GM04503 (cell line): ENCODE measurements around the gene TH.
"Not testable (repeated sequence)": the region's sequence is repeated elsewhere in the genome, so short reads cannot be mapped to it uniquely, and the experiment has no call there.

Source experiments
- DNase-seq: peaks from one replicate; pipeline ENCODE4 v3.0.0-alpha.2; 2012; ENCODE audit warnings: low read depth

The TH gene

GRCh38 chr11:2195756-2196088, 24.1 kb upstream of the TH start:
- no peak for DNase-seq

GRCh38 chr11:2194877-2195755, 23.5 kb upstream of the TH start:
- DNase-seq = no peak

DNA sequence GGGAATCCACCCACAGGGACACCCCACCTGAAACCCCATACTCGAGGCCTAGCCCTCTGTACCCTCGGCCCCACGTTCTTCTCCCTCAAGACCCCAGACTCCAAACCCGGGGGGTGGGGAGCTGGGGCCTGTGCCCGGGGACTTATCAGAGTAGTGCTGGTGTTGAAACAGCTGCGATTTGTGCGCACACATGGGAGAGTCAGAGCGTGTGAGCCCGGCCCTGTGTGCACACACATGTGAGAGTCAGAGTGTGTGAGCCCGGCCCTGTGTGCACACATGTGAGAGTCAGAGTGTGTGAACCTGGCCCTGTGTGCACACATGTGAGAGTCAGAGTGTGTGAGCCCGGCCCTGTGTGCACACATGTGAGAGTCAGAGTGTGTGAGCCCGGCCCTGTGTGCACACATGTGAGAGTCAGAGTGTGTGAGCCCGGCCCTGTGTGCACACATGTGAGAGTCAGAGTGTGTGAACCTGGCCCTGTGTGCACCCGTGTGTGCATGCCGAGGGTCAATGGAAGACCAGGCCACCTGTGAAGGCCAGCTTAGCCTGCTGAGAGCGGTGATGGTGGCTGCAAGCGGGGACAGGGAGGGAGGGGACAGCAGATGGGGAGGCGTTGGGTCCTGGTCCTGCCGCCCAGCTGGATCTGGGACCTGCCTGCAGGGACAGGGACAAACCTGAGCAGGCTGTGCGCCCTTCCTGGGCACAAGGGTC, 22.4 kb upstream of the TH start:
- DNase-seq = not testable (repeated sequence)

DNA sequence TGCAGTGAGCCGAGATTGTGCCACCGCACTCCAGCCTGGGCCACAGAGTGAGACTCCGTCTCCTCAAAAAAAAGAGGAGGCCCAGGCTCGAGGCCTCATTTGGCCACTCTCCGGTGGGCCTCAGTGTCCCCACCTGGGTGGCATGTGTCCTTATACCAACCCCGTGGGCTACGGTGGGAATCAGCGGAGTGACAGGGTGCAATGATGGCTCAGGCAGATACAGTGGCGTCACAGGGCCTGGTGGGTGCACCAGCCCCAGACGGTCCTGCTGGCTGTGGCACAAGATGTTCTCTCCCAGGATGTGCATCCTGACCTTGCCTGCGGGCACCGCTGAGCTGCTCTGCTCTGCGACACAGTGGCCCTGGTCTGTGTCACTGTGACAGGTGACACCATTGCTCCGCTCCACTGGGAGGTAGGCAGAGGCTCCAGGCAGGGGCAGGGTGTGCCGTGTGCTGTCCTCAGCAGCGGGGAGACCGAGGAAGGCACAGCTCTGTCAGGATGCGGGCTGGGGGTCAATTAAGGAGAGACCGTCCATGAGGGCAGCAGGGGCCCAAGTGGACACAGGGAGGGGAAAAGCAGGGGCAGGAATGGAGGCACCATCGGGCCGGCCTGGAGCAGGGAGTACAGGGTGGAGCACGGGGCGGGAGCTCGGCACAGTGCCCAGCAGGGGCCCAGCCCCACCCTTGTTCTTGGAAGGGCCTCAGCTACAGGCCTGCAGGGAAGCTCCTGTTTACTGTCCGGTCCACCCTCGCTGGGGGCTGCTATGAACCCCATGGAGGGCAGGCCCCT, 21.7 kb upstream of the TH start:
- no peak for DNase-seq

DNA sequence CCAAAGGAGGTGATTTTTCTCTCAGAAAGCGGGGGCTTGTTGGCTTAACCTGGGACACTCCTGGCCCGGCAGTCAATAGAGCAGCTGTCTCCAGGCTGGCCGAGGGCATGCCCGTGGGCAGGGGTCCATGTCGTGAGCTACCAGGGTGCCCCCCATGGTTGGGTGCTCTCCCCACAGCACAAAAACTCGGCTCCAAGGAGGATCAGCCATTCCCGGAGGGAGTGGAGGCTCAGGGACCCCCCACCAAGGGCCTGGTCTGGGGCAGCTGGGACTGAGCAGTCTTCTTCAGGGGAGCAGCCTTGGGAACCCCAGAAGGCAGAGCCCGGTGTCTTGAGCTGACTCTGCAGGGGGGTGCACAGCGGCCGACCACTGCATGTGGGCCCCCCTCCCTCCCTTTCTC, 20.8 kb upstream of the TH start:
- no peak for DNase-seq

- no peak for DNase-seq
These were observed 20.3 kb upstream of the TH start for GRCh38 chr11:2191883-2192282.

DNA sequence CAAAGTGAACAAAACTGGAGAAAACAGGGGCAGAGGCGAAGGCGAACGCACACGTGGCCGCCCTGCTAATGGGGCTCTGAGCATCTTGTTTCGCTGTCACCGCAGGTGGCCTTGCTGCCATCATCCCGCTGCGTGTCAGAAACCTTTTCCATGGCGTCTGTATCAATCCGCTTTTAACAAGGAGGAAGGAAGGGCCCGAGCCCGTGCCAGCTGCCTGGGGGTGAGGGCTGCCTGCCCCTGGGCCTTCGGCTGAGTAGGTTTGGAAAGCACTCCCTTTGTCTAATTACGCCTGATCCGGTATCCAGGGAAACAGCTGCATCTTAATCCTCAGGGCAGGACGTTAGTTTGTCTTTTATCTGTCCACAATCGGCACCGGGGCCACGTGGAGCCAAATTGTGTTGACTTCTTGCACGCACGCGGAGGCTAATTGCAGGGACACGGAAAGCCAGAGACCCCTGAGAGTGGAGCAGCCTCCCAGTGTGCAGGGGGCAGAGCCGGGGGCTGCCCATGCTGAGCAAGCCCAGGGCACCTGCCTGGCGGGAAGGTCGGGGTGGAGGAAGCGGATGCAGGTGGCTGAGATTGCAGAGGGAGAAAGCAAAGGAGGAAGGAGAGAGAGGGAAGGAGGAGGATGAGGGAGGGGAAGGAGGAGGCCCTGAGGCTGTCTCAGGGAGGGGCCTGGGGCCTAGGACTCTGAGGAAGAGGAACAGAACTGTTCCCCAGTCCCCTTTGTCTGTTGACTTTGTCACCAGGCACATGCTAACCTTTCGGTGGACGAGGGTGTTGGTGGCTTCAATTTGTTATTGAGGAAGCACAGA, 19.2 kb upstream of the TH start:
- no peak for DNase-seq

- no peak for DNase-seq
These were observed 18.5 kb upstream of the TH start for GRCh38 chr11:2189938-2190656.

GRCh38 chr11:2188745-2189144, 17.1 kb upstream of the TH start:
- DNase-seq = no peak

DNA sequence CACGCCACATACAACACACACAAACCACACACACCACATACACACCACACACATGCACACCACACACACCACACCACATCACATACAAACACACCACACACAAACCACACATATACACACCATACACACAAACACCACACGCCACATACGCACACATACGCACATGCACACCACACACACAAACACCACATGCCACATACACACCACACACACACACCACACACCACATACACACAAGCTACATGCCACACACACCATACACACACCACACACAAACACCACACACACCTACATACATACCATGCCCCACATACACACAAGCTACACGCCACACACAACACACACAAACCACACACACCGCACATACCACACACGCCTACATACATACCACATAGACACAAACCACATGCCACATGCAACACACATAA, 15.7 kb upstream of the TH start:
- DNase-seq = no peak

DNA sequence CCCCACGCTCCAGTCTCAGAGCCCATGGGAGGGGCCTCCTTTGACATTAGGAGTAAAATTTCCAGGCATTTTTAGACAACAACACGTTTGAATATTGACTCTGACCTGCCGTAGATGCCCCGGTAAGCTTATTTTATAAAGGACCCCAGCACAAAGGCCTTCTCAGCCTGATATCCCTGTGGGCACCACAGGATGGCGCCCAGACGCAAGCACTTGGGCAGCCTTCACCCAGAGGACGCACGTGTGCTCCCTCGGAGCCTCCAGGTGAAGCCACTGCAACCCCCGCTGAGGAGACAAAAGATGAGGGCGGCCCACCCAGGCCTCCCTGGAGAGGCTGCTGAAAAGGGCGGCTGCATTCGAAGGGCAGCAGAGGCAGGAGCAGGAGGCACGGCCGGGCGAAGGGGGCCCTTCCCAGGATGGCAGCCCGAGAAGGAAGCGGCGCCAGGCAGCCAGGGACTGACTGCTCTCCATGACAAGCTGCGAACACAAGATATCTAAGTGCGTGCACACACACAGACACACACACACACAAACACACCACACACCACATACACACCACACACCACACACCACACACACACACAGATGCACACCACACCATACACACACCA, 15.2 kb upstream of the TH start:
- no peak for DNase-seq

DNA sequence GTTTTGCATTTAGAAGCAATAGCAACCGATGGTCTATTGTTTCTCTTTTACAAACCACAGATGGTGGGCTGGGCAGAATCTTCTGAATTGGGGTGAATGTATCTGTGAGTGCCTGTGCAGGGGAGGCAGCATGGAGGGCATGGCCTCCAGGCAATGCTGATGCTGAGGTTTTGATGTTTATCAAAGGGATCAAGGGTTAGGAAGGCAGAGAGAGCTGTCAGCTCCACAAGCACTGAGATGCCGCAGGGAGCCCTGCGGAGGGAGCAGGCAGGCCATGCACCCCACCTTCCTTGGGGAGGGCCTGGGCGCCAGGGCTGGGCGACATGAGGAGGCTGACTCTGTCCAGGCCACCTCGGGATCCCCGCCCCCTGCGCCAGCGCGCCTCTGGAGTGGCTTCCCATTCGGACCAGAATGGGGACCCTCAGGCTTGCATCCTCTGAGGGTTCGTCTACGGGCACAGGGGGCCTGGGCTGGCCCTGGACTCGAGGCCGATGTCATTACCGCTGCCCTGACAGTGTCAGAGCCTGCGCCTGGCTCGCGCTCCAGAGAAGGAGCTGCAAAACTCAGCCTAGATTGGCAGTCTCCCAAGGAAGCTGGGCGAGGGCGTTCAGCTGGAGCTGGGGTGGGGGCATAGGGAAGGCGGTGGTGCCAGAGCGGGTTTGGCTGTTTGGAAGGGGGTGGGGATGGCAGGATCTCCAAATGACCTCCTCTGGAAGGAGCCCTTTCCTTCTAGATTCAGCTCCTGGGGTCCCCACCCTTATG, 13.9 kb upstream of the TH start:
- no peak for DNase-seq

GRCh38 chr11:2182692-2183474, 11.3 kb upstream of the TH start:
- no peak for DNase-seq

DNA sequence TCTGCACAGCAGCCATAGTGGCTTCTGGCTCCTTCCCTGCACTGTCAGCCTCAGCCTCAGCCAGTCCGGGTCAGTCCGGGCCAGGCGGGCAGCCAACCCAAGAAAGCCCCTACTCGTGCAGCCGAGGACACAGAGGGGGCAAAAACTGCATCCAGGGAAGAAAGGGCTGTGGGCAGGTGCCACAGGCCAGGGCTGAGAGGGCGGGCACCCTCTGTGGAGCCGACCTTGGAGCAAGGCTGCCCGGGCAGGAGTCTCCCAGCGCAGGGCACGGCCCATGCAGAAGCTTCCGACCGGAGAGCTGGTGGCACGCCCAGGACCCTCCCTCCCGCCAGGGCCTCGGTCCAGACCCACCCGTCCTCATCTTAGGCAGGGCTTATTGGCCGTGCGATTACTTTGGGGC, 10.5 kb upstream of the TH start:
- DNase-seq = no peak

DNA sequence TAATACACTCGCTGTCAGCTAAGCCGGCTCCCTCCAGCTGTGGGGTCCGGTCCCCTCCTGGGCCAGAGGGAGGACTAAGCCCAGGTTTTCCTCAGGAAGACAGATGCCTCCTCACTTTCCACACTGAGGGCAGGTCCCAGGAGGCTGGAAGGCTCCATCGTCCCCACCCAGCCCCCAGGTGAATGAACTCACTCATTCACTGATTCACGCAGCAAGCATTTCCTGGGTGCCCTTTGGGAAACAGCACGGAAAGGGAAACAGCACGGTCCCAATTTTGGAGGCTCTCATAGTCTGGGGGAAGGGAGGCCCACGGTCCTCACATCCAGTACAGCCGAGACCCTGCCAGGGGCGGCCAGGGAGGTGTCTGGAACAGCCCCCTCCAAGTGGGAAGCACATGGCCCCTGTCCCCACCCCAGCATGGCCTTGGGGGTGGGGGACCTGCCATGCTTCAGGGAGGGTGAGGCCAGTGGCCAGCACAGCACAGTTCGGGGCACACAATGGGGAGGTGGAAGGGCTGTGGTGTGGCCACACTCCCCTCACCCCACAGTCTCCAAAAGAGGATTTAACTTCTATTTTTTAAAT, 9.3 kb upstream of the TH start:
- no peak for DNase-seq

- DNase-seq = no peak
These were observed 8.7 kb upstream of the TH start for GRCh38 chr11:2180347-2180746.

DNA sequence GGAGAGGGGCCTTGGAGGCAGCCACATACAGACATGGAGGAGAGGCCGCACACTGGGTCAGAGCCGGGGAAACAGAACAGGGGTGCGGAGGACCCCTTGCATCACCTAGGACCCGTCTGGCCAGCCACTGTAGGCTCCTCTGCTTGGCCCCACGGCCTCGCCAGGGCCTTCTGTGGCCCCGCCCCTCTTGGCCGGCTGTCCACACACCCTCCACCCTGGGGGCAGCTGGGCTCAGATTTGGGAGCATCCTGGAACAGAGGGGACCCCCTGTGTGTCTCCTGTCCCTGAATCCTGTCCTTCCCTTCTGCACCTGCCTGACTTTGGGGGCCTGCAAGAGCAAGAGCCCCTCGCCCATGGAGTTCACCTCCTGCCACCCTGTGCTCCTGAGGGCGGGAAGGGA, 7.9 kb upstream of the TH start:
- no peak for DNase-seq

- no peak for DNase-seq
These were observed 7.4 kb upstream of the TH start for GRCh38 chr11:2178906-2179494.
